ENCODE measurements around the gene UNC5B.

GRCh38 chr10:71216751-71217265, 4.4 kb downstream of the UNC5B start:
- TF ChIP-seq EZH2 (IDR thresholded peaks at IDR 0.05; ENCODE audit: insufficient read depth, poor library complexity, severe bottlenecking) (no peak), EZH2phosphoT487 (IDR thresholded peaks at IDR 0.05; ENCODE audit: insufficient read depth, low read depth) (no peak)
